ENCODE measurements around the gene FAM114A1.

GRCh38 chr4:38940476-38940875, 72.9 kb downstream of the FAM114A1 start:
- TF ChIP-seq, protein P1, sequence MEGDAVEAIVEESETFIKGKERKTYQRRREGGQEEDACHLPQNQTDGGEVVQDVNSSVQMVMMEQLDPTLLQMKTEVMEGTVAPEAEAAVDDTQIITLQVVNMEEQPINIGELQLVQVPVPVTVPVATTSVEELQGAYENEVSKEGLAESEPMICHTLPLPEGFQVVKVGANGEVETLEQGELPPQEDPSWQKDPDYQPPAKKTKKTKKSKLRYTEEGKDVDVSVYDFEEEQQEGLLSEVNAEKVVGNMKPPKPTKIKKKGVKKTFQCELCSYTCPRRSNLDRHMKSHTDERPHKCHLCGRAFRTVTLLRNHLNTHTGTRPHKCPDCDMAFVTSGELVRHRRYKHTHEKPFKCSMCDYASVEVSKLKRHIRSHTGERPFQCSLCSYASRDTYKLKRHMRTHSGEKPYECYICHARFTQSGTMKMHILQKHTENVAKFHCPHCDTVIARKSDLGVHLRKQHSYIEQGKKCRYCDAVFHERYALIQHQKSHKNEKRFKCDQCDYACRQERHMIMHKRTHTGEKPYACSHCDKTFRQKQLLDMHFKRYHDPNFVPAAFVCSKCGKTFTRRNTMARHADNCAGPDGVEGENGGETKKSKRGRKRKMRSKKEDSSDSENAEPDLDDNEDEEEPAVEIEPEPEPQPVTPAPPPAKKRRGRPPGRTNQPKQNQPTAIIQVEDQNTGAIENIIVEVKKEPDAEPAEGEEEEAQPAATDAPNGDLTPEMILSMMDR (IDR thresholded peaks at IDR 0.05) = no peak
- no peak for TF ChIP-seq POLR2A (IDR thresholded peaks at IDR 0.05)

Data from ovary (tissue), 3 donors.